ENCODE measurements around the gene NCBP1.

NCBP1 gene

GRCh38 chr9:97623946-97624345, 9.7 kb upstream of the NCBP1 start:
- ChIA-PET POLR2A (no interaction called here), CTCF (interaction anchor here (1.0 to 2.3 kb wide), 6 partner anchors 8 to 156 kb away, joined by 4 to 14 read pairs (median 7); no protein-coding TSS in a partner anchor)
- no peak for TF ChIP-seq CTCF (IDR thresholded peaks at IDR 0.05; ENCODE audit: control extremely low read depth, extremely low read depth, low read depth, missing control alignments)
- DNase-seq (ENCODE audit: extremely low spot score): no peak

DNA sequence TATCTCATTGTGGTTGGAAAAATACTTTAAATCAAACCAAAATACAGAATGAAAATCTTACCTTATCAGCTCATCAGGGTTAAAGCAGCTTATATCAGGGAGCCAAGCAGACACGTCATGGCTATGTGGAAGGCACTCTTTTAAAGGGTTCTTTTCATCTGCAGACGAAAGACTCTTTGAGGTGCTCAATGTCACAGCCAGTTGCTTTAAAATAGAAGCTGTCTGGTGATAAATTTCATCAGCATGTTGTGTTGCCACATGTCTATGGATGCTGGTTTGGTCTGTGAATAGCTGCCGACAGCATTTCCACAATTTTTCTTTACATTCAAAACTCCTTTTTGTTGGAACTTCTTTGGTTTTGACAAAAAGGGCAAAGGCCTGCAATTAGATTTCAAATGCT, 8.0 kb upstream of the NCBP1 start:
- ChIA-PET POLR2A (no interaction called here), CTCF (interaction anchor here (1.2 to 2.3 kb wide), 4 partner anchors 9 to 166 kb away, joined by 3 to 14 read pairs (median 8); no protein-coding TSS in a partner anchor)
- TF ChIP-seq CTCF (IDR thresholded peaks at IDR 0.05; ENCODE audit: control extremely low read depth, extremely low read depth, low read depth, missing control alignments): no peak
- DNase-seq (ENCODE audit: extremely low spot score): no peak

- TF ChIP-seq CTCF (IDR thresholded peaks at IDR 0.05; ENCODE audit: control extremely low read depth, extremely low read depth, low read depth, missing control alignments): no peak
These were observed 6.0 kb upstream of the NCBP1 start for GRCh38 chr9:97627624-97628023.

DNA sequence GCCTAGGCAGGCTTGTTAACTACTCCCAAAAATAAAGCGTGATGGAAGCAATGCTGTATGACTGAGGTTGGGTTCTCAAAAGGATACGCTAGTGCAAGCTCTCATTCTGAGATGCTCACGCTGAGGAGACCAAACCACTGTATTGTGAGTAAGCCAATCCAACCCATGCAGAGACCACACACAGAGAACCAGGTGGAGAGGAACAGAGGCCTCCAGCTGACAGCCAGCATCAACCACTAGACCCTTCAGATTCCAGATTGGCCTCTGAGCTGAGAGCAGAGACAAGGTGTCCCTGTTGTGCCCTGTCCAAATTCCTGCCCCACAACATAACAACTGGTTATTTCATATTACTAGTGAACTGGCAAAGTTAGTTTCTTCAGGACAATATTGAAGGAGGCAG, 5.0 kb upstream of the NCBP1 start:
- no peak for DNase-seq (ENCODE audit: extremely low spot score)
- CTCF ChIA-PET: interaction anchor here (1.2 to 7.6 kb wide), 5 partner anchors 12 to 218 kb away, joined by 3 to 88 read pairs (median 13); no protein-coding TSS in a partner anchor
- TF ChIP-seq CTCF (IDR thresholded peaks at IDR 0.05; ENCODE audit: control extremely low read depth, extremely low read depth, low read depth, missing control alignments): no peak
- POLR2A ChIA-PET: interaction anchor here (0.7 kb wide), 1 partner anchor 178 kb away, joined by 3 read pairs; no protein-coding TSS in a partner anchor

More at GRCh38 chr9:97627624-97628023, 6.0 kb upstream of the NCBP1 start:
- CTCF ChIA-PET: interaction anchor here (0.7 to 7.6 kb wide), 2 partner anchors 11 kb away, joined by 3 to 88 read pairs; no protein-coding TSS in a partner anchor
- no peak for DNase-seq (ENCODE audit: extremely low spot score)
- POLR2A ChIA-PET: no interaction called here

DNA sequence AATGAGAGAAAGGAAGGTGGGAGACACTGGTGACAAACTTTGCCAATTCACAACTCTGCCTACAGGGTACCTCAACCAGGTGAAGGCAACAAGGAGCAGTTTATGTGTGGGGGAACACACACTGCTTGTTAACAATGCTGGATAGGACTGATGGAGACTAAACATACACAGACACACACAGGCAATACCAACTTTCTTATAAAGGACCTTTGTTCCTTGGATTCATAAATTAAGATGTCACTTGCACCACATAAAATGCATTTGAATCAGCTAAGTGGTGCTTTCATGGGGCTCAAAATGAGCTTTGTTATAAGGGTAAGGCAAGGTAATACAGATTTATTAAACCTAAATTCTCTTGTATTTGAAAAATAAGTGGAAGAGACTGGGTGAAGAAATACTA, 4.5 kb upstream of the NCBP1 start:
- POLR2A ChIA-PET: interaction anchor here (0.7 kb wide), 1 partner anchor 178 kb away, joined by 3 read pairs; no protein-coding TSS in a partner anchor
- no peak for TF ChIP-seq CTCF (IDR thresholded peaks at IDR 0.05; ENCODE audit: control extremely low read depth, extremely low read depth, low read depth, missing control alignments)
- no peak for DNase-seq (ENCODE audit: extremely low spot score)
- CTCF ChIA-PET: interaction anchor here (0.7 to 7.6 kb wide), 8 partner anchors 12 to 294 kb away, joined by 3 to 88 read pairs (median 5); no protein-coding TSS in a partner anchor

DNA sequence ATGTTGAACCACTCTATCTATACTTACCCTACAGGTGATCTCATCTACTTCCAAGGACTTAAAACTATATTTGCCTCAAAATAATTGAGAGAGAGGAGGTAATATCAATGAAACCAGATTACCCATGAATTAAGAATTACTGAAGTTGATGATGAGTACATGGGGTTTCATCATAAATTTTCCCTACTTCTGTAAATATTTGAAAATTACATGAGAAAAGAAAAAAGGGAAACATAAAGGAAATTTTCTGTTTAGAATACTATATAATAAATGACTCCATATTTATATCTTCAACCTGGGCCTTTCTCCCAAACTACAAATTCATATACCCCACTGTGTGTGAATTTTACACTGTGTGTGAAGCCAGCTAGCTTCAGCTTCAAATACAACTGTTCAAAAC, 3.0 kb upstream of the NCBP1 start:
- no peak for DNase-seq (ENCODE audit: extremely low spot score)
- no peak for TF ChIP-seq CTCF (IDR thresholded peaks at IDR 0.05; ENCODE audit: control extremely low read depth, extremely low read depth, low read depth, missing control alignments)
- CTCF ChIA-PET: interaction anchor here (1.1 to 7.6 kb wide), 6 partner anchors 14 to 244 kb away, joined by 3 to 88 read pairs (median 10); no protein-coding TSS in a partner anchor
- POLR2A ChIA-PET: no interaction called here
